Stimulated activated CD8-positive, alpha-beta memory T cell treated with anti-CD3 and anti-CD28 coated beads, Interleukin-2, amount 100 ng/mL, for 1 hour (primary cell): ENCODE results near the gene SGMS1.

Experiments used
- DNase-seq, 2 donors: peaks; one replicate each; pipeline ENCODE4 v3.0.0-alpha.2; 2020; ENCODE audit warnings: low read depth in 2 of 2

SGMS1 gene

DNA sequence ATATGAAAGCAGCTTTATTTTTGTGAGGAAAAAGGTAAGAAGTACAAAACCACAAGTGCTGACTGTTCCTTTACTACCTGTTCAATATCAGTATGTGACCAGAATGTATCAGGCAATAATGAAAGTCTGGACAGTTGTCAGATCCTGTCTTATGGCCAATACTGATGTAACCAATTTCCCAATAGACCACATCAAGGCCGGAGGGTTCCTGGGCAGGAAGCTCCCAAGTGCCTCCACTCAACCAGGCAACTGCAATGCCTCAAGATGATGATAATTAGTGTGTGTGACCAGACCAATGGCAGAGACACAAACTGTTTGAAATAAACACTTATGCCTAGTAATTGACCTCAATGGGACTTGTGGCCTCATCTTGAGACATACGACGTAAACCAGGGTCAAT, 223.1 kb downstream of the SGMS1 start:
- no peak for DNase-seq

DNA sequence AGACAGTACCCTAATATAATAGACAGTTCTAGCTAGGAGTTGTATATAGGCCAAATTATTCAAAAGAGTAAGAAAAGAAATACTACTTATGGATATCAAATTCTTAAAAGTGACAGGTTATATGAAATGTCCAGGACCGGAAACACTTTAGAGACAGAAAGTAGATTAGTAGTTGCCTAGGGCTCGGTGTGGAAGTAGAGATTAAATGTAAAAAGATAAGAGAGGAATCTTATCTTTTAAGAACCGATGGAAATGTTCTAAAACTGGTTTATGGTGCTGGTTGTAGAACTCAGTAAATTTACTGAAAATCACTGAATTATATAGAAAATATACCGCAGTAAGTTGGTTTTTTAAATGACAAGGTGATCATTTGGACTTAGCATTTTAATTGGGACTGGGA, 224.9 kb downstream of the SGMS1 start:
- DNase-seq: no peak

DNA sequence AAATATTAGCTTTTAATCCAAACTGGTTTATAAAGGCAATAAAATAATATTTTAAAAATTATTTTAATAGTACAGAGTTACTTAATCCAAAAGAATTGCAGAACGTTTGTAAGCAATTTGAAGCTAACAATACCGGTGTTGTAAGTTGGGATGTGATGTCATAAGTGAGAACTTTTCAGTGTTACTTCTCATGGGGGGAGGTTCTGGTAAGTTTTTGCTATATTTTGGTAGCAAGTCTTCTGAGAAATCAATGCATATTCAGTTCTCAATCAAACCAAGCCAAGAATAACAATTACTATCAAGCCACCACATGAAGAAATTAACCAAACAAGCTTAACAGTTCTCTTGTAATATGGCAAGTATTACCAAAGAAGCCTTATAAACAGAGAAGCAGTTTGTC, 225.4 kb downstream of the SGMS1 start:
- DNase-seq: no peak

DNA sequence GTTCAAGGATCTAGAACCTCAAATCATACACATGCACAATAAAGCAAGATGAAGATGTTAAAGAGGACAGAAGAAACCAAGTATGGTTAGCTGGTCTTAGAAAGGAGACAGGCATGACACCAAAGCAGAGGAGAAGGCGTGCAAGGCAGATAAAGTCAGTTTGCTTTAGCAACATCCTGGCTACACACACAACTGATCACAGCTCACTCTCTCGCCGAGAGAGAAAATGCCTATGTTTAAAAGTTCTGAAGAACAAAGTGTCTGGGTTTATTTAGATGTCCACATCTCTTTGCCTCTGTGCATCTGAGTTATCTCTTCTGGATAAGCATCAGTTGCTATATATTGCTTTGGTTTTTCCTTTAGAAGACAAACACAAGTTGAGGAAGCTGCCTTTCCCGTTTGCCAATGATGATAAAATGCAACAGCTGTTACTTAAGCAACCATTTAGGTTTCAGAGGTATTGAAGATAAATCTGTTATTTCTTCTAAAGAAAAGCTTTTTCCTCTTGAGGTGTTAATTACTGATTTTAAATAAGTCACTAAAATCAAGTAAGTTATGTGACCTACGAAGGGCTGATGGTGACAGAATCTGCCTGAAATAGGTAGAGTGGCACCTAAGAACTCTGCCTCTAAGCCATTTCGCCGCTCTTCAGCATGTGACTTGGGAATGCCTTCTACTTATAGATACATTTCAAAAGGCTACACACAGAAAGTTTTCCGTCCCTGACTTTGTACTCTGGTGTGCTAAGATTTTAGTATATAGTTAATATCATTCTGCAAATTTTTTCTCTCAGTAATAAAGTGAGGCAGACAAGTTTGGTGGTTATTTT, 226.2 kb downstream of the SGMS1 start:
- no peak for DNase-seq

DNA sequence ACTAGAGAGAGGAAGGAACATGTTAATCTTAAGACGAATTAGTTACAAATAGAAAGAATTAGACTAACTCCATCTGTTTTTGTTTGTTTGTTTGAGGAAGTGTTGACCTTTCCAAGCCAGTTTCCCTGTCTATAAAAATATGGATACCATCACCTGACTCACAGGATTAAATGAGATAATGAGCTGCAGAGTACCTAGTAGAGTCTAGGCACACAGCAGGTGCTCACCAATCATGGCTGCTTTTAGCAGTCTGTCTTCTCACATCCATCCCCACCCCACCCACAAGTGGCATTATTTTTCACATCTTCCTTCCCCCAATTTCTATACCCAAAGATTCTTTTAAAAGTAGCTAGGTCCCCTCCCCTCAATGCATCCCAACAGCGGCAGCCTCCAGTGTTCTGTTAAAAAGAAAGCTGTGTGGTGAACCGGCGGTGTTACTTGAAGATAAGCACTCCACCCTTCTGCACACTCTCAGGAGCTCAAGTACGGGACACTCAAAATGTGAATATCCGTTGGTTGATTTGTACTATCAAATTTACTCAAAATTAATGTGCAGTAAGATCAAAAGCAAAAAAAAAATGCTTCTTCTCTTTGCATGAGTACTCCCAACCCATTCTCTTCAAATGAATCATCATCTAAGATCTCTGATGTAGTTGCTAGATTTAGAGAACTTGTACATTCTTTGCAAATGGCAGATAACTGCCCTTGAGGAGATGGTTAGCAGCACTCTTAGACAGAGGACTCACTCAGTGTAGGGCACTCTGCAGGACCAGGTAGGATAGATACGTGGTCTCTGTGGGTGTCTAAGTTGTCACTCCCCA, 227.1 kb downstream of the SGMS1 start:
- DNase-seq: no peak

DNA sequence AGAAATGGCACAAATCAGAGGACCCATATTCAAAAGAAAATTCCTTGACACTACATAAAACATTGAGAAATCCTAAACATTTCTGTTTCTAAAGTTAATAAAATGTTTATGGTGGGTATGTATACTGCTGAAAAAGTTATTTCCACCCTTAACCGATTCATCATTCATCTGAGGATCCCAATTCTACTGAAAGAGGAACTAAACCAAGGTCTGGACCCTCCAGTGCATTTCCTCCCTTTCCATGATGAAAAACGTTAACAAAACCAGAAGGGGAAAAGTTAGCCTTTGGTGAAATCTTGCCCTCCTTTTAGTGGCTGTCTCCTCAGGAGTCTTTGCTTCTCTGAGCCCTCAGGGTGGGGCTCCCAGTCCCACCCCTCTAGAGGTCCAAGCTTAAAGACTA, 227.9 kb downstream of the SGMS1 start:
- no peak for DNase-seq

DNA sequence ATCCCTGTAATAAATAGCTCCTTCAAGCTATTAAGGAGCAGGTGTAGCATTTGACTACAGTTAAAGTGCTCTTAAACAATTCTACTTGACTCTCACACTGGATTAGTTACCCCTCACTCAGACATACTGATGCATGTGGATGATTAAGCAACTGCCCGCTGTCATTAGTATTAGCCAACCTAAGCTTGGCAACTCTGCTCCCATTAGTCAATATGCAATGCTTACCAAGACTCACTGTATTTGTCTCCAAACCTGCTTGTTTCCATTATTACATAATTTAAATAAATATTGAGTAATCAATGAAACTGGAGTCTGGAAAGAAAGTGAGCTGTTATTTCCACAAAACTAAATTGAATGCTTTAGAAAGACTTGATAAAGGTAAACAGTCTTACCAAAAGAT, 228.5 kb downstream of the SGMS1 start:
- DNase-seq: no peak

DNA sequence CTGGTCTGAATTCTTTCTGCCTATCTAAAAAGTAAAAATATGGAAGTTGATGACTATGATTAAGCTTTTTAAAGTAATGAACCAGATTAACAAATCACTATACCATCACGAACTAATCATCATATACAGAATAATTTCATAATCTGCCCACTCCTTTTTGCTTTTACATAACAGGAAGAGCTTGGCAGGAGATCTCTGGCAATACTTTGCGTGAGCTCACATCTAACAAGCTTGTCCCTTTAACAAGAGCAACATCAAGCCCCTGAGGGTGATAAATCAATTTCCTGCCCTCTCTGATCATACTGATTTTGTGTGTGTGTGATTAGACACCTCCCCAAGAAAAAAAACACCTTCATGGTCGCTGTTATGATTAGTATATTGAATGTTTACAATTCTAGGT, 228.9 kb downstream of the SGMS1 start:
- DNase-seq: no peak

DNA sequence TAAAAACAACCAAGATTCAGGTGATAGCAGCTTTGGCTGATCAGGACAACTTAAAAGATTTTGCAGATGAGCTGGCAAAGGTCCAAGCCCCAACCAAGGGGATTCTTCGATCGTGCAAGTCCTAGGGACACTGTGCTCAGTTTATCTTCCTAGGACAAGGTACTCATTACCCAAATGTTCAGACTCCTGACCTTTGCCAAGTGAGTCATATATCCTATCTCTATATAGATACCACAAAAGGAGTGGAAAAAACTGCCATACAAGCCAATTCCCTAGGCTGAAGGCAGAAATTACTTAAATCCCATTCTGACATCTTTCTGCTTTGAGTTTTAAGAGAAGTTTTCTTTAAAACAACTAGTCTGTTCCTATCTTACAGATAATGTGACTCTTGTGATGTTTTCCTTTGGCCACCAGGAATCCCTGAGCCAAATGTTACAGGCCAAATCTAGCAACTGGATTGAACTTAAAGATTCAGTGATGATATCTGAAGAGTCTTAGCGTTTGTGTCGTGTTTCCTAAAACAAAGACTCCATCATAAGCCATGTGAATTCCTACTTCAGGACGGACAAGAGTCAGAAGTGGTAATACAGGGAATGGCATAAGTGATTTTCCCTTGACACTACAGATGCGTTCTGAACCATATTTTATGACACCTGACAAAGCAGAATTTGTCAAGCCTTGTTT, 229.8 kb downstream of the SGMS1 start:
- no peak for DNase-seq

DNA sequence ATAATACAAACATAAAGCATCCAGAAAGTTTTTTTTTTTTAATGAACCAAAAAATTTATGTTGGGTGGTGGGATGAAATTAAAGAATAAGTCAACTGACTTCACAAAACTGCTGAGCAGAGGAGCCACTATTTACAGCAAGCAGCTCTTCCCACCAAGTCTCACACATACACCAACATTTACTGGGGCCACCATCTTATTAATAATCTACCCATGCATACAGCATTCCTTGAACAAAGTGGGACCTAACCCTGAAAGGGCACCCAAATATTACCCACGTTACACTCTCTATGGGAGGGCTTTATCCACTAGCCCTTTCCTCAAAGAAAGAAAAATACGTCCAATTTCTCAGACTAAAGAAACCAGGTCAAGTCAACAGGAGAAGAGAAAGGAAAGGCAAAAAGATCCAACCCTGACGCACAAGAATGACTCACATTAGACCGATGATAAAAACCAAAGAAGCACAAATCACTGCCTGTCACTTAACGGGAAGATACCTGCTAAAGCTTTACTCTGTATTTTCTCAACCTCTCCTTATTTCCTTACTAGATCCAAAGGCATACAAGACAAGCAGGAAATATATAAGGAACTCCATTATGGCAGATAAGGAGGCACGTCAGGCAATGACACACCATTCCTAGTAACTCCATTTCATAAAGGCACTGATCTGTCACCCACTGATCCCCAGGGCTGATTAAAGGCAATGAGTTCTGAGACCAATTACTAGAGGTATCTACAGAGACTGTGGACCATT, 230.6 kb downstream of the SGMS1 start:
- DNase-seq: no peak

DNA sequence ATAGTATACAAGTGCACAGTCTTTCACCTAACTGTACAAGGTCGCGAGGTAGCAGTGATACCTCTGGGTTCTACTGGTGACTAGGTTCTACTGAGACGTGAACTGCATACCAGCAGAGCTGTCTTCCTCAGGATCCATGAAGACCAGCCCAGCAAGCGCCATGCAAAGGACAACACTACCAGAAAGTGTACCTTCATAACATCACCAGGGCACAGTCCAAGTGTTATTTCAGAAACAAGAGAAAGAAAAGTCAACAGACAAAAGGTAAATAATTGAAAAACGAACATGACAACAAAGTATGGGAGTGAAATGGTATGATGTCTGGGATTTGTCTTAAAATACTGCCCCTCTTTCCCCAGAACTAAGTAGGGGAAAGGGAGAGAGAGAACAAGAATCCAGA, 231.3 kb downstream of the SGMS1 start:
- no peak for DNase-seq

DNA sequence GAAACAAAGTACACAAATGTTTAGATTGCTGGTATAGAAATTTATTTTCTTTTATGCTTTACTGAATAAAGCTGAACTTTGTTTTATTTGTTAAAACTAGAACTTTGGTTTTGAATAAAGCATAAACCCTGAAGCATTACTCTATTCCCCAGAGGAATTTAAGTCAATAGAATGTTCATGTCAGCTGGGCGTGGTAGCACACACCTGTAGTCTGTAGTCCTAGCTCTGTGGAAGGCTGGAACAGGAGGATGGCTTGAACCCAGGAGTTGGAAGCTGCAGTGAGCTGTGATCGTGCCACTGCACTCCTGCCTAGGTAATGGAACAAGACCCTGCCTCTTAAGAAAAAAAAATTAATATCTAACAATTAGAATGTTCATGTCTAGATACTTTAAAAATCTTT, 233.5 kb downstream of the SGMS1 start:
- DNase-seq: no peak

DNA sequence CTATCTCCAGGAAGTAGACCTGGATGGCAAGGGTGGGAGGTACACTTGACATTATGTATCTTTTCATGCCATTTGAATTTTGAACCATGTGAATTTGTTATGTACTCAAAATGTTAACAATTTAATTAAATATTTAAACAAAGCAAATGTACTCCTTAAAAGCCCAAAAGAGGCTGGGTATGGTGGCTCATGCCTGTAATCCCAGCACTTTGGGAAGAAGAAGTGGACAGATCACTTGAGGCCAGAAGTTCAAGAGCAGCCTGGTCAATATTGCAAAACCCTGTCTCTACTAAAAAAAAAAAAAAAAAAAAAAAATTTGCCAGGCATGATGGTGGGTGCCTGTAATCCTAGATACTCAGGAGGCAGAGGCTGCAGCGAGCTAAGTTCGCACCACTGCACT, 235.6 kb downstream of the SGMS1 start:
- no peak for DNase-seq

DNA sequence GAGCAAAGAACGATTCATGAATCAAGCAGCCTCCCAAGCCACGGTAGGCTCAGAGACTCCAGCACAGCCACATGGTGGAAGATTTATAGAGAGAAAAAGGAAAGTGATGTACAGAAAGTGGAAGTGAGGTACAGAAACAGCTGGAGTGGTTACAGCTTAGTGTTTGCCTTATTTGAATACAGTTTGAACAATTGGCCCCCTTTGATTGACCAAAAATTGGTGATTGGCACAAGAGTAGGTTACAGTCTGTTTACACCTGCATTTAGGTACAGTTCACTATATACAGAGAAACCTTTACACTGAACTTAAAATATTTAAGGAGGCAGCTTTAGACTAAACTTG, 236.1 kb downstream of the SGMS1 start:
- DNase-seq: no peak

DNA sequence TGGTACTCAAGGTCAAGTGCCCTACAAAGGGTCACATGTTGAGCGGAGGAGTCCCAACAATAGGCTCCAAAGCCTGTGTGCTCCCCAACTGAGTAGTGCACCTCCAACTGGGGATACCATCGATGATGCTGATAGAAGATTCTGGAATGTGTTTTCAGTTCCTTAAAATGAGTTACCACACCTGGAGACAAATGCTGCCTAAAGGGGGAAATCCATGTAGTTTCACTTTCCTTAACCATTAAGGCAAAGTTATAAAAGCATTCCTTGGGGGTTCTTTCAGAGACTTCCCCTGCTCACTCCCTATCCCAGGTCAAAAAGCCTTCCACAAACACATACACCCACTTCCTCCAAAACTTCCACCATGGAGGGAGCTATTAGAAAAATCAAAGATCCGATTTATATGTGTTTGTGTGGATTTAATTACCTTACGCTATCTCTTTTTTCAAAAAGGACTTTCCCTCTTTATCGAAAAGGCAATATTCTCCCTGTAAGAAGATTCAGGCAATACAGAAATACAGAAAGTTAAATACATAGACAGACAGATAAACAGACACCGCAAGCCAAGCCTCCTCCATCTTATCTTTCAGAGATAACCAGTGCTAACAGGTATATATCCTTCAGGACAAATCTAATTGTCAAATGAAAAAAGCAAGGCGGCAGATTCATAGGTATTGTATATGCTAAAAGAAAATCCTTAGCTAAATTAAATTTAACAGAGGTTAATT, 236.6 kb downstream of the SGMS1 start:
- no peak for DNase-seq

DNA sequence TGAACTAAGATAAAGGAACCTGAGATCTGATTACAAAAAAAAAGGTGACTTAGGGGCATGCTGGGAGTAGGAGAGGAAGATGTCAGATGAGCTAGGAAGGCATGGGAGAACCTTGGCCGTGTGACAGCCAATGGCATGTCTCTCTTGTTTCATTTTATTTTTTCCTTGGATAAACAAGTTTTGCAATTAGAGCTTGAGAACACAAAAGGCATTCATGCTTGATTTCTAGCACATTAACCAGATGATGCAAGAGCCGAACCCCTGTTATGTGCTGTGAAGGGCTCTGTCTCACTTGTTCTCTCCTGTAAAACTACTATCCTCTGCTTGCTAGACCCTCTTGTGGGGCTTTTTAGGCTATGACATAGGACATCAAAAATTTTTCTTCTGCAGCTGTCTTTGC, 238.1 kb downstream of the SGMS1 start:
- DNase-seq: no peak

DNA sequence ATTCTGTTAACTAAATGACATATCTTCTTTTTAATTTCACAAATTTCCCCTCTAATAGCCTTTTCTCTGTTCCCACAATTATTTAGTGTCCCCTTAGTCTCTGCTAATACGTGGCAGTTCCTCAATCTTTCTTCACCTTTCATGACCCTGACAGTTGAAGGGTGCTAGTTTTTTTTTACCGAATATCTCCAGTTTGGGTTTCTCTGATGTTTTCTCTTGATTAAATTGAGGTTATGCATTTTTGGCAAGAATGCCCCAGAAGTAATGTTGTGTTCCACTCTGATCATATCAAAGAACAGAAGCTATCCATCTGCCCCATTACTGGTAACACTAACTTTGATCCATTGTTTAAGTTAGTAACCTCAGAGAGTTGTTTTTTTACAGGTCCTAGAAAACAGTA, 238.9 kb downstream of the SGMS1 start:
- DNase-seq: no peak

DNA sequence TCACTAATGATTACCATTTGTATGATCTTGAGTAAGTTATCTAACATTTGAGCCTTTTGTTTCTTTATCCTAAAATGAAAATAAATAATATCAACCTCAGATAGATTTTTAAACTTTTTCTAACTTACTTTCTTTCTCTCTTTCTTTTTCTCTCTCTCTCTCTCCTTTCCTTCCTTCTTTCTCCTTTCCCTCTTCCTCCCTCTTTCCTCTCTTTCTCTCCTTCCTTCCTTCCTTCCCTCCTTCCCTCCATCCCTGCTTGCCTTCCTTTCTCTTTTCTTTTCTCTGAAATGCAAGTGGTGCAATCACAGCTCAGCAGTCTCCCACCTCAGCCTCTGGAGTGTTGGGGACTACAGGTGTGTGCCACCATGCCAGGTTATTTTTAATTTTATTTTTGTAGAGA, 239.5 kb downstream of the SGMS1 start:
- DNase-seq: no peak

DNA sequence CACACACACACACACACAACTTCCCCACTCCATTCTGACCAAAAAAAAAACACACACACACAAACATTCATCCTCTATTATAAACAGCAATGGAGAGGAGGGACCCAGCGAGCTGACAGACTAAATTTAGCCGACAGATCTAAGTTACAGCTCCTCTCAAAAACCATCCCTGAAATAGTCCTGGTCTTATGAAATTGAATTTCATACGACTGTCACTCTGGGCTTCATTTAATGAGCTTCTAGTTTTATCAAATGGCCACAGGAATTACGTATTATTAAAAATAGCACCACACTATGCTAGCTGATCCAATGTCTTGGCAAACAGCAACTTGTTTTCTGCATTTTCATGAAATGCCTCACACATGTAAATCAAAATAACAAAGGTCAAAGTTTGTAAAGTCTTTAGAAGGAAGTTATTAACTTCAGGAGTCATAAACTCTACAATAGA, 241.2 kb downstream of the SGMS1 start:
- no peak for DNase-seq

DNA sequence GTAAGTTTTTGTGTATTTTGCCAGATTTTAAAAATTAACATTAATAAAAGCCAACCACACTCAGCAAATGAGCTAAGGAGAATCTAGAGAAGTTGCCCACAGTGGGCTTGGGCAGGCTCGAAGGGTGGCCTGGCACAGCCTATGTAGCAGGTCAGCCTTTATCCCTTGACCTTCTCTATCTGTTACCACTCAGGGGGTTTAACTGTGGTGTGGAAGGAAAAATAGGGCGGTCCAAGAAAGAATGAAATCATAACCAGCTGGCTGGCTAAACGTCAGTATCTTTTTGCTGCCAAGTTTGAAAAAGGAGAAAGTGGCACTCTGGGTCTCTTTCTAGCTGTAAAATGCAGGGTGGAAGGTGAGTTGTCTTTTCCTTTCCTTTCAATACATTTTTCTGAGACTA, 242.1 kb downstream of the SGMS1 start:
- DNase-seq: no peak

DNA sequence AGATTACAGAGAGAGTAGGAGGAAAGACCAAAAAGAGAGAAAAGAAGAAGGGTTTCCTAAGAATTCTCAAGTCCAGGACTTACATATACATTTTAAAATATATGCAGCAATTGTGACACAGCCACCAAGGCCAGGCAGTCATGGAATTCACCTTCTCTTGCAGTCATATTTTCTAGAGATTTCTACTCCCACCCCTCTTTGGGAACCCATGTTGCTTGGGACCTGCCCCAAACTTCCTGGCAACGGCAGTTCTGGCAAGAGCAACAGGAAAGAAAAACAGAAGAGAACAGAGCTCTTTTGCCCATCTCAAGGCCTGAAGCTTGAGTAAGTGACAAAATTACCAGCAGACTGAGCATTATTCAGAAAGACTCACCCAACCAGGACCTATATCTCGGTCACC, 244.1 kb downstream of the SGMS1 start:
- no peak for DNase-seq
